Measurements from ENCODE around the gene NAXD. TPM values are rescaled to one million over a fixed set of nuclear protein-coding genes. Genes with fewer than 3 reads are reported as not detected.

The NAXD gene
- total RNA-seq, 1 experiment from 2014 or later = 15.1 TPM

- BruUV-seq (replicated peaks) = no TSS peak
- Histone ChIP-seq H3K4me3 (ENCODE audit: low read depth in 2 of 2, low read length in 2 of 2) (no peak overlapping the region), H3K27me3 (ENCODE audit: control insufficient read depth, insufficient read depth, low read length) (no peaks in the 10 kb centered on the region), H3K4me1 (ENCODE audit: control insufficient read depth, insufficient read depth, low read length) (no peaks in the 10 kb centered on the region), H3K9me3 (ENCODE audit: control insufficient read depth, insufficient read depth, low read depth, low read length) (no peaks in the 10 kb centered on the region), H3K27ac (ENCODE audit: low read length) (no peak overlapping the region), H3K36me3 (ENCODE audit: control insufficient read depth, insufficient read depth, low read length) (no peaks in the 10 kb centered on the region)
- TF ChIP-seq SIN3A (IDR thresholded peaks at IDR 0.05; ENCODE audit: borderline replicate concordance, insufficient read depth, low read depth, low read length) (no peak), REST (IDR thresholded peaks at IDR 0.05; ENCODE audit: insufficient read depth in 1 of 2, low read depth in 2 of 2, low read length in 1 of 2) (no peak), CTCF (IDR thresholded peaks at IDR 0.05) (no peak), POLR2AphosphoS5 (IDR thresholded peaks at IDR 0.05; ENCODE audit: low read depth, low read length) (no peak), TCF7L2 (IDR thresholded peaks at IDR 0.05; ENCODE audit: low read depth, low read length) (no peak)
- ChIA-PET POLR2A (no interaction called here), CTCF (no interaction called here)
- no peak for ATAC-seq
- in situ Hi-C loops (cut with HindIII; ENCODE audit: low pct_unique_long_range_greater_than_20kb, low sequenced_read_pairs) = no loop called here
- intact Hi-C loops (cut with micrococcal nuclease; ENCODE audit: unreplicated experiment) = no loop called here
- no peak for DNase-seq (ENCODE audit: low read depth, low spot score)
These were observed 23.8 kb downstream of the NAXD start for GRCh38 chr13:110638814-110639806.

- in situ Hi-C loops (cut with HindIII; ENCODE audit: low pct_unique_long_range_greater_than_20kb, low sequenced_read_pairs) = no loop called here
- DNase-seq (ENCODE audit: low read depth, low spot score) = no peak
- no peak overlapping the region for H3K4me3 ChIP-seq (ENCODE audit: low read depth in 2 of 2, low read length in 2 of 2)
- no peak for ATAC-seq
- BruUV-seq (replicated peaks) = no TSS peak
- ChIA-PET POLR2A (no interaction called here), CTCF (interaction anchor here (0.6 kb wide), 1 partner anchor 428 kb away, joined by 3 read pairs; no protein-coding TSS in a partner anchor)
- intact Hi-C loops (cut with micrococcal nuclease; ENCODE audit: unreplicated experiment) = no loop called here
- H3K4me1 ChIP-seq (ENCODE audit: control insufficient read depth, insufficient read depth, low read length) = no peaks in the 10 kb centered on the region
- no peaks in the 10 kb centered on the region for H3K36me3 ChIP-seq (ENCODE audit: control insufficient read depth, insufficient read depth, low read length)
- no peak overlapping the region for H3K27ac ChIP-seq (ENCODE audit: low read length)
- no peak for TF ChIP-seq REST (IDR thresholded peaks at IDR 0.05; ENCODE audit: insufficient read depth in 1 of 2, low read depth in 2 of 2, low read length in 1 of 2)
- TF ChIP-seq CTCF (IDR thresholded peaks at IDR 0.05) = no peak
- TF ChIP-seq SIN3A (IDR thresholded peaks at IDR 0.05; ENCODE audit: borderline replicate concordance, insufficient read depth, low read depth, low read length) = no peak
- no peak for TF ChIP-seq POLR2AphosphoS5 (IDR thresholded peaks at IDR 0.05; ENCODE audit: low read depth, low read length)
- no peak for TF ChIP-seq TCF7L2 (IDR thresholded peaks at IDR 0.05; ENCODE audit: low read depth, low read length)
- H3K9me3 ChIP-seq (ENCODE audit: control insufficient read depth, insufficient read depth, low read depth, low read length) = no peaks in the 10 kb centered on the region
- no peaks in the 10 kb centered on the region for H3K27me3 ChIP-seq (ENCODE audit: control insufficient read depth, insufficient read depth, low read length)
These were observed 24.6 kb downstream of the NAXD start for GRCh38 chr13:110639935-110640334.

All from Panc1 (cell line).